ENCODE results near the gene GPR183.

- TF ChIP-seq CEBPB (IDR thresholded peaks at IDR 0.05) = no peak
- TF ChIP-seq REST (IDR thresholded peaks at IDR 0.05; ENCODE audit: low read depth) = no peak
- TF ChIP-seq EP300 (IDR thresholded peaks at IDR 0.05; ENCODE audit: borderline replicate concordance) = no peak
- TF ChIP-seq FOXM1 (IDR thresholded peaks at IDR 0.05; ENCODE audit: borderline replicate concordance, low read depth) = no peak
- no peak for TF ChIP-seq RAD21 (IDR thresholded peaks at IDR 0.05; ENCODE audit: low read depth)
- TF ChIP-seq CREB1 (IDR thresholded peaks at IDR 0.05; ENCODE audit: low read depth) = no peak
- TF ChIP-seq MAX (IDR thresholded peaks at IDR 0.05) = no peak
- TF ChIP-seq TEAD4 (IDR thresholded peaks at IDR 0.05) = no peak
- no peak for TF ChIP-seq USF1 (IDR thresholded peaks at IDR 0.05)
- no peak for TF ChIP-seq YY1 (IDR thresholded peaks at IDR 0.05; ENCODE audit: low read depth)
- no peak for TF ChIP-seq EGR1 (IDR thresholded peaks at IDR 0.05)
- TF ChIP-seq ZBTB7A (IDR thresholded peaks at IDR 0.05; ENCODE audit: low read depth) = no peak
Observed at GRCh38 chr13:99305158-99305557, 2.0 kb downstream of the GPR183 start.

All from Ishikawa (cell line).